ENCODE data around the gene KCNH3.

GRCh38 chr12:49541911-49542505 is 3.2 kb downstream of the KCNH3 start:
- TF ChIP-seq CTCF (conservative IDR thresholded peaks at IDR 0.05; ENCODE audit: low read length) (no peak), EZH2phosphoT487 (IDR thresholded peaks at IDR 0.05; ENCODE audit: borderline replicate concordance) (no peak)
